Body of pancreas (tissue), 4 donors: ENCODE measurements around the gene SGK1.

ENCODE experiments used
- CTCF ChIP-seq, 7 experiments: fragments of 450-650 bp in 4 of 7; fragments of 200-600 bp in 3 of 7; sonication (generic) in 3 of 7; IDR thresholded peaks; one replicate each; pipeline ENCODE4 v1.5.1; 2016 to 2019; ENCODE audit warnings: antibody characterized with exemption in 7 of 7
- POLR2A ChIP-seq, 3 donors: fragments of 450-650 bp; IDR thresholded peaks; one replicate each; pipeline ENCODE4 v1.6.1; 2016; ENCODE audit warnings: antibody characterized with exemption in 3 of 3, mild to moderate bottlenecking in 2 of 3

- TF ChIP-seq CTCF (IDR thresholded peaks at IDR 0.05) (no peak), POLR2A (IDR thresholded peaks at IDR 0.05) (no peak)
These were observed 50.0 kb downstream of the SGK1 start for GRCh38 chr6:134267917-134268361.
